Hepatocyte (in vitro differentiated cells): Measurements from ENCODE around the gene IRF2.

Experiments
- CTCF ChIP-seq: fragments of 200-600 bp; sonication (generic); IDR thresholded peaks from 2 replicates; pipeline ENCODE4 v1.5.1; 2016; ENCODE audit warnings: antibody characterized with exemption, mild to moderate bottlenecking; ENCODE audit not compliant: poor library complexity
- EZH2 ChIP-seq: fragments of 200-600 bp; sonication (generic); IDR thresholded peaks from 2 replicates; pipeline ENCODE4 v1.6.1; 2016; ENCODE audit warnings: antibody characterized with exemption, mild to moderate bottlenecking, borderline replicate concordance

- TF ChIP-seq CTCF (no peak), EZH2 (no peak)
These were observed 72.1 kb downstream of the IRF2 start for GRCh38 chr4:184402239-184402638.
